HepG2 (cell line): Measurements from ENCODE around the gene RPE. TPM values are rescaled to one million over a fixed set of nuclear protein-coding genes. Genes with fewer than 3 reads are reported as not detected.

Experiments
- HNF4G ChIP-seq, 2 experiments: sonication (generic) in 1 of 2; formaldehyde crosslinking in 1 of 2; IDR thresholded peaks; 2 replicates each; pipeline versions ENCODE4 v1.4.0 to v1.6.1; 2011 to 2020; ENCODE audit warnings: borderline replicate concordance in 2 of 2, low read depth in 2 of 2, mild to moderate bottlenecking in 2 of 2, low read length in 1 of 2, missing genetic modification reagents in 1 of 2, moderate library complexity in 1 of 2
- MEF2D ChIP-seq: sonication (generic); formaldehyde crosslinking; IDR thresholded peaks from 2 replicates; pipeline ENCODE4 v1.5.1; 2020; ENCODE audit warnings: mild to moderate bottlenecking, missing genetic modification reagents
- MLXIP ChIP-seq: sonication (generic); formaldehyde crosslinking; IDR thresholded peaks from 2 replicates; pipeline ENCODE4 v1.9.0; 2021; ENCODE audit warnings: missing genetic modification reagents, borderline replicate concordance
- NR0B2 ChIP-seq: sonication (generic); formaldehyde crosslinking; IDR thresholded peaks from 2 replicates; pipeline ENCODE4 v1.4.0; 2020; ENCODE audit warnings: mild to moderate bottlenecking, missing genetic modification reagents
- SMARCE1 ChIP-seq: fragments of 450-650 bp; IDR thresholded peaks from 2 replicates; pipeline ENCODE4 v1.6.1; 2017; ENCODE audit warnings: borderline replicate concordance
- TFDP2 ChIP-seq: sonication (generic); formaldehyde crosslinking; IDR thresholded peaks from 2 replicates; pipeline ENCODE4 v1.4.0; 2020; ENCODE audit warnings: missing genetic modification reagents
- THAP9 ChIP-seq: sonication (generic); formaldehyde crosslinking; IDR thresholded peaks from 2 replicates; pipeline ENCODE4; 2020; ENCODE audit warnings: missing genetic modification reagents, mild to moderate bottlenecking, borderline replicate concordance
- TMF1 ChIP-seq: sonication (generic); formaldehyde crosslinking; IDR thresholded peaks from 2 replicates; pipeline ENCODE4 v1.8.1; 2022; ENCODE audit warnings: low read depth, missing genetic modification reagents
- YEATS2 ChIP-seq: sonication (generic); formaldehyde crosslinking; IDR thresholded peaks from 2 replicates; pipeline ENCODE4 v1.4.0; 2020; ENCODE audit warnings: missing genetic modification reagents, borderline replicate concordance
- ZMYM2 ChIP-seq: sonication (generic); formaldehyde crosslinking; IDR thresholded peaks from 2 replicates; pipeline ENCODE4 v1.8.0; 2022; ENCODE audit warnings: mild to moderate bottlenecking, missing genetic modification reagents
- ZNF282 ChIP-seq: fragments of 450-650 bp; IDR thresholded peaks from 2 replicates; pipeline ENCODE4 v1.6.1; 2018; ENCODE audit not compliant: partially characterized antibody
- ZNF333 ChIP-seq: sonication (generic); formaldehyde crosslinking; IDR thresholded peaks from 2 replicates; pipeline ENCODE4 v1.4.0; 2020; ENCODE audit warnings: mild to moderate bottlenecking, missing genetic modification reagents, borderline replicate concordance
- ZNF512 ChIP-seq: sonication (generic); formaldehyde crosslinking; IDR thresholded peaks from 2 replicates; pipeline ENCODE4 v1.4.0; 2020; ENCODE audit warnings: mild to moderate bottlenecking, missing genetic modification reagents
- ZNF605 ChIP-seq: sonication (generic); formaldehyde crosslinking; IDR thresholded peaks from 2 replicates; pipeline ENCODE4 v1.8.0; 2022; ENCODE audit warnings: mild to moderate bottlenecking, missing genetic modification reagents
- ZNF615 ChIP-seq: sonication (generic); formaldehyde crosslinking; IDR thresholded peaks from 2 replicates; pipeline ENCODE4 v1.5.0; 2020; ENCODE audit warnings: mild to moderate bottlenecking, missing genetic modification reagents, borderline replicate concordance
- ZNF761 ChIP-seq: sonication (generic); formaldehyde crosslinking; conservative IDR thresholded peaks from 2 replicates; pipeline ENCODE4 v1.4.0; 2020; ENCODE audit warnings: mild to moderate bottlenecking, missing genetic modification reagents
- ZNF775 ChIP-seq: sonication (generic); formaldehyde crosslinking; IDR thresholded peaks from 2 replicates; pipeline ENCODE4 v1.4.0; 2020; ENCODE audit warnings: missing genetic modification reagents, mild to moderate bottlenecking, moderate library complexity, borderline replicate concordance
- ZSCAN9 ChIP-seq: IDR thresholded peaks from 2 replicates; pipeline ENCODE4 v1.6.1; 2016; ENCODE audit warnings: borderline replicate concordance
- polyA plus RNA-seq, 8 experiments: library from polyadenylated mRNA; depleted of rRNA in 3 of 8; stranded (reverse) in 7 of 8; unstranded in 1 of 8; fragments of >200 nt; fragmentation: Illumina TruSeq in 4 of 8; extraction: Trizol in 4 of 8; gene quantifications; 2 replicates each; pipeline versions ENCODE4 v1.2.1 to v1.2.3, GENCODE V29; 2011 to 2016; ENCODE audit warnings: low read depth in 4 of 8, missing spikeins in 1 of 8, mixed read lengths in 1 of 8; ENCODE audit not compliant: insufficient read depth in 1 of 8
- total RNA-seq, 5 experiments: library from RNA; depleted of rRNA; stranded (reverse); fragments of >200 nt; fragmentation: Illumina TruSeq; extraction: Trizol; gene quantifications; 2 replicates each; pipeline ENCODE4 v1.2.3, GENCODE V29; 2016; ENCODE audit warnings: low read depth in 1 of 5

Gene RPE
- total and polyA plus RNA-seq, 2 of the 13 experiments (the other 11 are each of a cell fraction or from before 2014, with no cell fraction given) = 72.3 to 107 TPM

- TF ChIP-seq YEATS2 (CRISPR knock-in tag) (peak; percentile 98), HNF4G (IDR thresholded peaks at IDR 0.05; ENCODE audit: borderline replicate concordance, low read depth, low read length) (no peak), HNF4G (CRISPR knock-in tag; IDR thresholded peaks at IDR 0.05; ENCODE audit: borderline replicate concordance, low read depth) (no peak), ZSCAN9 (CRISPR knock-in tag) (peak; percentile 40; the same call in 1 of the 2 replicates), ZNF761 (peak; percentile 85), ZNF512 (CRISPR knock-in tag) (no peak), ZNF775 (CRISPR knock-in tag) (no peak), NR0B2 (CRISPR knock-in tag) (peak; percentile 78), TMF1 (CRISPR knock-in tag) (0 out of 2 replicates have a peak, but pooled peaks have one; percentile 67), MEF2D (CRISPR knock-in tag) (no peak), ZNF615 (CRISPR knock-in tag) (no peak), ZNF282 (no peak), MLXIP (CRISPR knock-in tag) (no peak), ZNF605 (CRISPR knock-in tag) (peak; percentile 81), SMARCE1 (no peak), THAP9 (peak; percentile 84; the same call in 1 of the 2 replicates), ZMYM2 (CRISPR knock-in tag) (0 out of 2 replicates have a peak, but pooled peaks have one; percentile 24), TFDP2 (CRISPR knock-in tag) (peak; percentile 90), ZNF333 (CRISPR knock-in tag) (peak; percentile 62; the same call in 1 of the 2 replicates)
Observed at GRCh38 chr2:210002158-210003157, at the start of gene RPE (continued).
